ENCODE data around the gene LRFN2.

- TF ChIP-seq CTCF (IDR thresholded peaks at IDR 0.05) (no peak), POLR2A (IDR thresholded peaks at IDR 0.05) (no peak), POLR2AphosphoS5 (IDR thresholded peaks at IDR 0.05) (no peak)
Measured at GRCh38 chr6:40597301-40597700, 10.1 kb upstream of the LRFN2 start.
